Gastroesophageal sphincter (tissue), 2 donors: Measurements from ENCODE around the gene CTNND2.

ENCODE experiments used
- EP300 ChIP-seq: sonication (generic); formaldehyde crosslinking; IDR thresholded peaks from one replicate; pipeline ENCODE4 v1.6.1; 2017; ENCODE audit warnings: antibody characterized with exemption, mild to moderate bottlenecking
- POLR2A ChIP-seq, 2 donors: fragments of 450-650 bp; IDR thresholded peaks; one replicate each; pipeline ENCODE4 v1.6.1; 2017; ENCODE audit warnings: antibody characterized with exemption in 2 of 2, mild to moderate bottlenecking in 2 of 2, moderate library complexity in 1 of 2

GRCh38 chr5:11452852-11453251 lies 451.4 kb downstream of the CTNND2 start:
- no peak for TF ChIP-seq EP300
- no peak for TF ChIP-seq POLR2A (IDR thresholded peaks at IDR 0.05)
